Stimulated activated CD8-positive, alpha-beta memory T cell treated with anti-CD3 and anti-CD28 coated beads, Interleukin-12 subunit alpha, Interleukin-12 subunit beta, amount 100 ng/mL, for 24 hours (primary cell): ENCODE data around the gene MARCOL.
"Not testable (repeated sequence)": the region's sequence is repeated elsewhere in the genome, so short reads cannot be mapped to it uniquely, and the experiment has no call there.

ENCODE experiments used
- DNase-seq: peaks from one replicate; pipeline ENCODE4 v3.0.0-alpha.2; 2020; ENCODE audit errors: extremely low read depth

Gene MARCOL

GRCh38 chr5:148267962-148268361, 29.6 kb downstream of the MARCOL start:
- no peak for DNase-seq

GRCh38 chr5:148268566-148268965, 30.2 kb downstream of the MARCOL start, which contains the start of gene SPINK13:
Gene SPINK13, plus strand, starts transcription at chr5:148268794. Its CDS starts 1,279 bp downstream, at chr5:148270073.
- no peak for DNase-seq

GRCh38 chr5:148275129-148275528, 36.8 kb downstream of the MARCOL start:
- not testable (repeated sequence) for DNase-seq

- DNase-seq, result not testable (repeated sequence)
Observed at GRCh38 chr5:148280893-148281292, 42.6 kb downstream of the MARCOL start.

GRCh38 chr5:148281336-148281735, 43.0 kb downstream of the MARCOL start:
- not testable (repeated sequence) for DNase-seq

GRCh38 chr5:148290271-148291195, 52.2 kb downstream of the MARCOL start:
- no peak for DNase-seq
